GM18499 (cell line): Measurements from ENCODE around the gene MMAB.

Source experiments
- ATAC-seq: cut with Tn5 transposase; IDR thresholded peaks from one replicate; pipeline ENCODE4 v1.9.1; 2021; ENCODE audit warnings: moderate number of reproducible peaks; ENCODE audit not compliant: insufficient read depth, unreplicated experiment

The MMAB gene

GRCh38 chr12:109521831-109522230, 51.5 kb downstream of the MMAB start:
- no peak for ATAC-seq

- ATAC-seq, result no peak
These were observed 53.5 kb downstream of the MMAB start for GRCh38 chr12:109519787-109520186.

- no peak for ATAC-seq
These were observed 54.3 kb downstream of the MMAB start for GRCh38 chr12:109518820-109519665.

- ATAC-seq, result no peak
These were observed 55.7 kb downstream of the MMAB start for GRCh38 chr12:109517619-109518018.

- ATAC-seq, result no peak
These were observed 59.3 kb downstream of the MMAB start for GRCh38 chr12:109513977-109514376.

GRCh38 chr12:109513051-109513450, 60.3 kb downstream of the MMAB start:
- ATAC-seq, result no peak

GRCh38 chr12:109512608-109513007, 60.7 kb downstream of the MMAB start:
- no peak for ATAC-seq

GRCh38 chr12:109510196-109510595, 63.1 kb downstream of the MMAB start:
- ATAC-seq, result no peak

- ATAC-seq, result no peak
These were observed 69.2 kb downstream of the MMAB start for GRCh38 chr12:109504068-109504467.
